CD8-positive, alpha-beta memory T cell (primary cell): ENCODE data around the gene DOCK1. TPM values are rescaled to one million over a fixed set of nuclear protein-coding genes. Genes with fewer than 3 reads are reported as not detected.

ENCODE experiments used
- CTCF ChIA-PET: fragments of 350-600 bp; sonication (Branson Sonifier 250); formaldehyde crosslinking; loops from one replicate; lab custom pipeline; 2021; ENCODE audit warnings: antibody characterized with exemption; lab: Charles Lee
- POLR2A ChIA-PET: fragments of 350-600 bp; sonication (Branson Sonifier 250); formaldehyde crosslinking; loops from one replicate; lab custom pipeline; 2021; ENCODE audit warnings: antibody characterized with exemption; lab: Charles Lee
- DNase-seq, 5 donors: peaks; one replicate each; pipeline versions ENCODE4 v3.0.0 to v3.0.0-alpha.2; 2020 to 2022; ENCODE audit warnings: mixed read lengths in 1 of 5
- H3K27ac ChIP-seq: one replicate; pipeline ENCODE4 v1.7.0; 2013; ENCODE audit warnings: low read depth, mild to moderate bottlenecking, low read length, moderate library complexity
- H3K27me3 ChIP-seq: 2 replicates; pipeline ENCODE4 v1.7.0; 2013; ENCODE audit warnings: low read length, mild to moderate bottlenecking; ENCODE audit not compliant: insufficient read depth, poor library complexity, severe bottlenecking
- H3K36me3 ChIP-seq: 2 replicates; pipeline ENCODE4 v1.7.0; 2013; ENCODE audit warnings: mild to moderate bottlenecking, low read length, moderate library complexity; ENCODE audit not compliant: insufficient read depth
- H3K4me1 ChIP-seq: 2 replicates; pipeline ENCODE4 v1.7.0; 2013; ENCODE audit warnings: mild to moderate bottlenecking, low read length, moderate library complexity; ENCODE audit not compliant: insufficient read depth
- H3K4me3 ChIP-seq: 2 replicates; pipeline ENCODE4 v1.7.0; 2013; ENCODE audit warnings: mild to moderate bottlenecking, low read length
- H3K9me3 ChIP-seq: 2 replicates; pipeline ENCODE4 v1.7.0; 2013; ENCODE audit warnings: mild to moderate bottlenecking, low read length
- H3K27ac Mint-ChIP-seq, 8 donors: one replicate each; pipeline ENCODE4 v1.8.0; 2020 to 2021; ENCODE audit warnings: mixed read lengths in 8 of 8, mild to moderate bottlenecking in 6 of 8, inconsistent platforms in 3 of 8, moderate library complexity in 3 of 8
- H3K27me3 Mint-ChIP-seq, 2 donors: one replicate each; pipeline ENCODE4 v1.8.0; 2020 to 2021; ENCODE audit warnings: mixed read lengths in 2 of 2, mild to moderate bottlenecking in 1 of 2, moderate library complexity in 1 of 2
- H3K36me3 Mint-ChIP-seq, 3 donors: one replicate each; pipeline ENCODE4 v1.8.0; 2020 to 2021; ENCODE audit warnings: mixed read lengths in 3 of 3, inconsistent platforms in 1 of 3, mild to moderate bottlenecking in 1 of 3
- H3K4me1 Mint-ChIP-seq, 3 donors: one replicate each; pipeline ENCODE4 v1.8.0; 2020 to 2021; ENCODE audit warnings: mixed read lengths in 3 of 3, inconsistent platforms in 1 of 3, mild to moderate bottlenecking in 1 of 3
- H3K4me3 Mint-ChIP-seq, 7 donors: one replicate each; pipeline ENCODE4 v1.8.0; 2020 to 2021; ENCODE audit warnings: mixed read lengths in 7 of 7, mild to moderate bottlenecking in 6 of 7, moderate library complexity in 4 of 7, inconsistent platforms in 2 of 7
- H3K9me3 Mint-ChIP-seq, 5 donors: one replicate each; pipeline ENCODE4 v1.8.0; 2020 to 2022; ENCODE audit warnings: mixed read lengths in 5 of 5, mild to moderate bottlenecking in 3 of 5, moderate library complexity in 2 of 5, inconsistent platforms in 1 of 5
- polyA plus RNA-seq: library from polyadenylated mRNA; unstranded; fragments of 300-500 nt; fragmentation: Illumina TruSeq; gene quantifications from one replicate; pipeline ENCODE4 v1.2.3, GENCODE V29; 2021
- total RNA-seq, 2 experiments: library from RNA; stranded (reverse); gene quantifications; one replicate each; pipeline ENCODE4 v1.2.3, GENCODE V29; 2021

The DOCK1 gene
- total and polyA plus RNA-seq, 3 experiments from 2014 or later: 0.16 to 0.18 TPM; not detected in 1

DNA sequence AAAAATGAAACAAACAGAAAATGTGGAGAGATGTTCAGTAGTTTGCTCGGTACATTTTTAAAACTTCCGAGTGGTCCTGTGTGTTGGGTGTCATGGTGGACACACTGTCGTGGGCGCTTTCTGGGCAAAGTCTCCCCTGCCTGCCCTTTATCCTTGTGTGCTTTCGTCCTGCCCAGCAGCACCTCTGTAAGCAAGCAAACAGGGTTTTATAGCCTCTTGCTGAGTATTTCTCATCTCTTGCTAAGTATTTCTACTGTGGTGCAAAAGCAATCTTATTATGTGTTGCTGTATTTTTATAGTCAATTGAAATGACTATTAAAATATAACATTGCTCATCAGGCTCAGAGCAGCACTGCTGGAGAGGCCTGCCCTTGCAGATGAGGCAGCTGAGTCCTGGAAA, 48.7 kb downstream of the DOCK1 start:
- Histone ChIP-seq H3K27ac (no peak overlapping the region), H3K4me1 (no peaks in the 10 kb centered on the region), H3K27me3 (no peaks in the 10 kb centered on the region), H3K36me3 (no peaks in the 10 kb centered on the region), H3K9me3 (no peaks in the 10 kb centered on the region), H3K4me3 (no peak overlapping the region)
- Mint-ChIP-seq H3K27me3 (peaks cover 0 to 2% of the 10 kb centered on the region in 2 donors), H3K9me3 (peaks cover 0 to 3% (median 0%) of the 10 kb centered on the region in 5 donors), H3K4me3 (no peak overlapping the region), H3K4me1 (no peaks in the 10 kb centered on the region), H3K27ac (no peak overlapping the region), H3K36me3 (no peaks in the 10 kb centered on the region)
- CTCF ChIA-PET: no interaction called here
- POLR2A ChIA-PET: no interaction called here
- DNase-seq: no peak

DNA sequence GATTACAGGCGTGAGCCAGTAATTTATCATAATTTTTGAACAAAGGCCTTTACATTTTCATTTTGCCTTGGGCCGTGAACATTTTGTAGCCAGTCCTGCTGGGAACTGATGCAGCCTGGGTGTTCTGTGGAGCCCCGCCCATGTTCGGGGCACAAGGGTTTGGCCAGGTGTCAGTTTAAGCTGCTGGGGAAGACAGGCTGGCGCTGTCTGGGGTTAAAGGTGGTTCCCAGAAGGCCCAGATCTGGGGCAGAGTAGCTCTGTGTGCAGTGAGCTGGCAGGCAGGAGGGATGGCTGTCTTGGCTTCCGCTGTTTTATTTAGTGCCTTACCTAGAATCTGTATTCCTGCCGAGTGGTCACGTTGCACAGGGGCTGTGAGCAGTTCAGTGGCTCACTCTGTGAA, 50.2 kb downstream of the DOCK1 start:
- H3K4me3 ChIP-seq: no peak overlapping the region
- no peak for DNase-seq
- H3K27me3 ChIP-seq: no peaks in the 10 kb centered on the region
- no peak overlapping the region for H3K27ac ChIP-seq
- H3K9me3 Mint-ChIP-seq: peaks cover 0 to 5% (median 0%) of the 10 kb centered on the region in 5 donors
- peaks cover 0 to 2% of the 10 kb centered on the region in 2 donors for H3K27me3 Mint-ChIP-seq
- H3K9me3 ChIP-seq: no peaks in the 10 kb centered on the region
- H3K4me3 Mint-ChIP-seq: no peak overlapping the region
- no peaks in the 10 kb centered on the region for H3K36me3 Mint-ChIP-seq
- no peaks in the 10 kb centered on the region for H3K36me3 ChIP-seq
- no peak overlapping the region for H3K27ac Mint-ChIP-seq
- H3K4me1 Mint-ChIP-seq: no peaks in the 10 kb centered on the region
- ChIA-PET POLR2A (no interaction called here), CTCF (no interaction called here)
- no peaks in the 10 kb centered on the region for H3K4me1 ChIP-seq

DNA sequence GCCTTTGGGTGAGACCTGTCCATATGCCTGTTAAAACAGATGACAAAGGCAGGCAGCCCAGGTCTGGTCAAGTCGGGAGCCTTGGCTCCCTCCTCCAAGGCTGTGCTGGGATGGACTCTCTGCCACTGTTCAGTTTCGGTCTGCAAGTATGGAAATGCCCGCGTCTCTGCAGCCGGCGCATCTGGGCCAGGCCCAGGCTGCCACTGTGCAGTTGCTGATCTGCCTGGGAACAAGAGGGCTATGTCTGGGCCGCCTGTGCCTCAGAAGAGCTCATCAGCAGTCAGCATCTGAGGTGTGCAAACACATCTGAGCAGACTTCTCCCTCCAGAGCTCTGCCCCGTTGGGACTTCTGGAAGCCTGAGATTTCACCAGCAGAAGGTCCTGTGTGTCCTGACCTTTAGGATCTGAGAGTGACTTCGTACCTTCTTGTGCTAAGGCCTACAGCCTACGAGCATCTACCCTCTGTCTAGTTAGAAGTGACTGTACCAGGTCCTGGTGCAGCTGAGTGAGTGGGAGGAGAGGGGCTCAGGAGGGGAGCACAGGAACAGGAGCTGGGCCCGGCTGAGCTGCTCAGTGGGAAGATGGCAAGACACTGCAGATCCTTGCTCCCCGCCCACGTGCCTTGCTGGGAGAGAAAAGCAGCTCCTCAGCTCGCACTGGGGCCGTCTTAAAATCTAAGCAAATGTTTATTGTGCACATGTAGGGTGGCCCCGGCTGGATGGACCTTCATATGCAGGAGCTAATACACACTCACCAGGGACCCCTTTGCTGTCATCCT, 50.9 kb downstream of the DOCK1 start:
- no peaks in the 10 kb centered on the region for H3K9me3 ChIP-seq
- Mint-ChIP-seq H3K27ac (no peak overlapping the region), H3K27me3 (peaks cover 0 to 2% of the 10 kb centered on the region in 2 donors), H3K4me3 (no peak overlapping the region), H3K4me1 (no peaks in the 10 kb centered on the region), H3K9me3 (peaks cover 0 to 5% (median 0%) of the 10 kb centered on the region in 5 donors), H3K36me3 (no peaks in the 10 kb centered on the region)
- no peak overlapping the region for H3K4me3 ChIP-seq
- no peaks in the 10 kb centered on the region for H3K27me3 ChIP-seq
- ChIA-PET POLR2A (no interaction called here), CTCF (no interaction called here)
- H3K36me3 ChIP-seq: no peaks in the 10 kb centered on the region
- no peak for DNase-seq
- no peaks in the 10 kb centered on the region for H3K4me1 ChIP-seq
- H3K27ac ChIP-seq: no peak overlapping the region

DNA sequence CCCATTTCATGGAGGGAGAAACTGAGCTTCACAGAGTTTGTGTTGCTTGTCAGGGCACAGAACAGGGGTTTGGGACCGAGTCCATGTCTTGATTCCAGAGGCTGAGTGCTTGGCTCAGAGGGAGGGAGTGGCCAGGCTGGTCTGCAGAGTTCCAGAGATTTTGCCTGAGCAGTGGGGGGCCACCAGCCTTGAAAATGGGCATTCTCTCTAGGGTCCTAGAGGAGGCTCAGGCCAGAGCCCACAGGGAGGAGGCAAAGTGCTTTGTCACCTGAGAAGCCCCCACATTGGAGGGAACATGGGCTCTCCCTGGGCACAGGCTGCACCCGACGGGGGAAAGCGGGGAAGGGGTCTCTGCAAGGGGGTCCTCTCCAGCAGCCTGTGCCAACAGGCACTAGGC, 51.5 kb downstream of the DOCK1 start:
- Mint-ChIP-seq H3K4me1 (peaks cover 0 to 4% (median 0%) of the 10 kb centered on the region in 3 donors), H3K27me3 (peaks cover 0 to 2% of the 10 kb centered on the region in 2 donors), H3K9me3 (peaks cover 0 to 5% (median 0%) of the 10 kb centered on the region in 5 donors), H3K4me3 (no peak overlapping the region), H3K27ac (no peak overlapping the region), H3K36me3 (no peaks in the 10 kb centered on the region)
- no peak for DNase-seq
- Histone ChIP-seq H3K9me3 (no peaks in the 10 kb centered on the region), H3K27ac (no peak overlapping the region), H3K36me3 (no peaks in the 10 kb centered on the region), H3K4me1 (no peaks in the 10 kb centered on the region), H3K4me3 (no peak overlapping the region), H3K27me3 (no peaks in the 10 kb centered on the region)
- ChIA-PET POLR2A (no interaction called here), CTCF (no interaction called here)

DNA sequence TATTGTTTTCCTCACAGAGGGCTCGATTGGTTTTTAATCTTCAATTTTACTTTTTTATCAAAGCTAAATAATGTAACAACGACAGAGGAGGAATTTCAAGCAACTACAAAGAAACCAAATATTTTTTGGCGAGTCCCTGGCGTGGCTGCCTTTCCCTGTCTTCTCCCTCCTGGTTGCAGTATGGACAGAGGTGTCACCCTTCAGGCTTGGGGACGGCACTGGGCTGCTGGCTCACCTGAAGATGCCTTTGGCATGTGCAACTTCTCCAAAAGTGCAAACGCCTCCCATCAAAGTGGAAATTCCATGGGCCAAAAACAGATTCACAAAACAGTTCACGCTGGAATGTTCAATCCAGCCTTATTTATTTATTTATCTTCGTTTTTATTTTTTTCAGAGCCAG, 51.9 kb downstream of the DOCK1 start:
- no peak overlapping the region for H3K27ac Mint-ChIP-seq
- Histone ChIP-seq H3K9me3 (no peaks in the 10 kb centered on the region), H3K36me3 (no peaks in the 10 kb centered on the region), H3K27me3 (no peaks in the 10 kb centered on the region), H3K4me1 (no peaks in the 10 kb centered on the region), H3K27ac (no peak overlapping the region), H3K4me3 (no peak overlapping the region)
- no peak for DNase-seq
- peaks cover 0 to 2% of the 10 kb centered on the region in 2 donors for H3K27me3 Mint-ChIP-seq
- peaks cover 0 to 5% (median 0%) of the 10 kb centered on the region in 5 donors for H3K9me3 Mint-ChIP-seq
- H3K36me3 Mint-ChIP-seq: no peaks in the 10 kb centered on the region
- ChIA-PET POLR2A (no interaction called here), CTCF (no interaction called here)
- H3K4me3 Mint-ChIP-seq: no peak overlapping the region
- peaks cover 0 to 4% (median 0%) of the 10 kb centered on the region in 3 donors for H3K4me1 Mint-ChIP-seq

DNA sequence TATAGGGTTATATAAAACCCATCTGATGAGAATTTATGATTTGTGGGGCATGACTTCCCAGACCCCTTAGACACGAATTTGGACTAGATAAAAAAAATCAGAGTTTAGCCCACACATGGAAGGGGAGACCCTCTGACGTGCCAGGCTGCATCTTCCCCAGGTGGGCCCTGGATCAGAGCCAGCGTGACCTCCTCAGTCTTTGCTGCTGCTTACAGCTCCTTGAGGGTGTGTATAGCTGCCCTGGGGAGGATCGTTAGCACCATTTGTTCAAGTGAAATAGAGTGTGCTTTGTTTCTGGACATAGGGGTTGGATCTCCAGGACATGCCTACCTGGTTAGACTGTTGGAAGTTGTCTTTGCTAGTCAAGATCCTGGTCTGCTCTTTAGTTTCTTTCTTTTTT, 54.2 kb downstream of the DOCK1 start:
- Histone ChIP-seq H3K9me3 (no peaks in the 10 kb centered on the region), H3K4me1 (no peaks in the 10 kb centered on the region), H3K27ac (no peak overlapping the region), H3K27me3 (no peaks in the 10 kb centered on the region), H3K36me3 (no peaks in the 10 kb centered on the region), H3K4me3 (no peak overlapping the region)
- Mint-ChIP-seq H3K27me3 (peaks cover 0 to 4% of the 10 kb centered on the region in 2 donors), H3K27ac (no peak overlapping the region), H3K4me3 (no peak overlapping the region), H3K36me3 (no peaks in the 10 kb centered on the region), H3K9me3 (peaks cover 0 to 5% (median 0%) of the 10 kb centered on the region in 5 donors), H3K4me1 (peaks cover 0 to 4% (median 0%) of the 10 kb centered on the region in 3 donors)
- ChIA-PET POLR2A (no interaction called here), CTCF (no interaction called here)
- DNase-seq: no peak

DNA sequence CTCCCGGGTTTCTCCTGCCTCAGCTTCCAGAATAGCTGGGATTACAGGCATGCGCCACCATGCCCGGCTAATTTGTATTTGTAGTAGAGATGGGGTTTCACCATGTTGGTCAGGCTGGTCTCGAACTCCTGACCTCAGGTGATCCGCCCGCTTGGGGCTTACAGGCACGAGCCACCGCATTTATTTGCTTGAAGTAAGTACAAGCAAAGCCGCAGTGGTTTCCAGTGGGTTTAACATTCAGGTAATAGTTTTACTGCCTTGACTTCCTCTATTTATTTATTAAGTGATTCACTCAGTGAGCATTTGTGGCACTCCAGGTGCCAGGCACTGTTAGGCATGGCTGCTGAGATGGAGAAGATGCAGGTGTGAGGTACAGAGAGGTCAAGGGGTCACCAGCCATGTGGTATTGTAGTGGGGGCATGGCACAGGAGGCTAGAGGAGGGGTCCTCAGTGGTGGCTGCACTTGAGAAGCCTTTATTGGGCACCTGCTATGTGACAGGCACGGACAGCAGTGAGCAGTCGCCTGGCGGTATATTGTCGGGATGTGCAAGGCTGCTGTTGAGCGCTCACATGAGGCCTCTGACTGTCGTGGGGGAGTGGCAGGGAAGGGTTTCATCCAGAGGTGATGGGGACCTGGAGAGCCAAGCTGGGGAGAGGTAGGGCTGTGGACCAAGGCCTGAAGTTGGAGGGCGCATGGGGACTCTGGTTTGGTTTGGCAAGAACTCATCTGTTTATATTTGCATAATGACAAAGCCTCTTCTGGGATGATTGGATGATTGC, 54.9 kb downstream of the DOCK1 start:
- ChIA-PET POLR2A (no interaction called here), CTCF (no interaction called here)
- Mint-ChIP-seq H3K27ac (no peak overlapping the region), H3K4me1 (peaks cover 0 to 4% (median 0%) of the 10 kb centered on the region in 3 donors), H3K9me3 (peaks cover 0 to 5% (median 0%) of the 10 kb centered on the region in 5 donors), H3K4me3 (no peak overlapping the region), H3K36me3 (no peaks in the 10 kb centered on the region), H3K27me3 (peaks cover 0 to 2% of the 10 kb centered on the region in 2 donors)
- Histone ChIP-seq H3K27ac (no peak overlapping the region), H3K4me1 (no peaks in the 10 kb centered on the region), H3K27me3 (no peaks in the 10 kb centered on the region), H3K9me3 (no peaks in the 10 kb centered on the region), H3K36me3 (no peaks in the 10 kb centered on the region), H3K4me3 (no peak overlapping the region)
- no peak for DNase-seq

DNA sequence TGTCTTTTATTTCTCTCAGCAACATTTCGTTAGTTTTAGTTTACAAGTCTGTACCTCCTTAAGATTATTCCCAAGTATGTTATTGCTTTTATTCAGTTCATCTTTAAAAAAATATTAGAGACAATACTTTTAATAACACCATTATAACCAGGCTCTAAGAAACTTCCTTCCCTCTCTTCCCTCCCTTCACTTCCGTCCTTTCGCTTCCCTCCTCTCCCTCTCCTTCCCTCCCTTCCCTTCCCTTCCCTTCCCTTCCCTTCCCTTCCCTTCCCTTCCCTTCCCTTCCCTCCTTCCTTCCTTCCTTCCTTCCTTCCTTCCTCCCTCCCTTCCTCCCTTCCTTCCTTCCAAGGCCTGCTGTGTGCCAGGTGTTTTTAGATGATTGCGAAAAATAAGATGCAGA, 58.1 kb downstream of the DOCK1 start:
- peaks cover 0 to 2% of the 10 kb centered on the region in 2 donors for H3K27me3 Mint-ChIP-seq
- Histone ChIP-seq H3K9me3 (no peaks in the 10 kb centered on the region), H3K27ac (no peak overlapping the region), H3K27me3 (no peaks in the 10 kb centered on the region), H3K4me3 (no peak overlapping the region), H3K4me1 (no peaks in the 10 kb centered on the region), H3K36me3 (no peaks in the 10 kb centered on the region)
- CTCF ChIA-PET: no interaction called here
- no peaks in the 10 kb centered on the region for H3K36me3 Mint-ChIP-seq
- POLR2A ChIA-PET: no interaction called here
- no peak overlapping the region for H3K4me3 Mint-ChIP-seq
- no peak overlapping the region for H3K27ac Mint-ChIP-seq
- no peak for DNase-seq
- peaks cover 0 to 6% (median 0%) of the 10 kb centered on the region in 5 donors for H3K9me3 Mint-ChIP-seq
- peaks cover 0 to 4% (median 0%) of the 10 kb centered on the region in 3 donors for H3K4me1 Mint-ChIP-seq
